ENCODE measurements around the gene CXCL11. TPM values are rescaled to one million over a fixed set of nuclear protein-coding genes. Genes with fewer than 3 reads are reported as not detected.

The CXCL11 gene
- total and polyA plus RNA-seq, 4 donors: 0.10 to 1.6 (median 0.58) TPM; not detected in 1

GRCh38 chr4:75992462-75992861 is 43.4 kb downstream of the CXCL11 start:
- H3K27ac ChIP-seq (ENCODE audit: low read depth in 1 of 2, low read length in 1 of 2): no peak overlapping the region
- no peaks in the 10 kb centered on the region for H3K9me3 ChIP-seq (ENCODE audit: control insufficient read depth in 4 of 4, insufficient read depth in 3 of 4, low read length in 3 of 4)
- H3K9ac ChIP-seq (ENCODE audit: insufficient read depth in 1 of 2, low read length in 2 of 2): no peak overlapping the region
- H3K4me3 ChIP-seq: no peak overlapping the region
- H3K36me3 ChIP-seq (ENCODE audit: control insufficient read depth in 4 of 4, insufficient read depth in 4 of 4, low read length in 4 of 4): no peaks in the 10 kb centered on the region
- DNase-seq (no peak), ATAC-seq (ENCODE audit: insufficient read depth, low FRiP score) (no peak)
- peaks cover 0 to 18% (median 5%) of the 10 kb centered on the region in 5 donors for H3K4me1 ChIP-seq (ENCODE audit: control insufficient read depth in 5 of 5, insufficient read depth in 5 of 5, low read length in 5 of 5)
- WGBS, 2 donors: 95 to 100% methylated on average over 1 of the region's 1 CpG
- H3K27me3 ChIP-seq (ENCODE audit: control insufficient read depth in 3 of 3, insufficient read depth in 3 of 3, low read length in 2 of 3): peaks cover 0 to 4% (median 0%) of the 10 kb centered on the region in 3 donors
- TF ChIP-seq CTCF (IDR thresholded peaks at IDR 0.05; ENCODE audit: control extremely low read depth, extremely low read depth): no peak

GRCh38 chr4:75989846-75990528 is 45.9 kb downstream of the CXCL11 start:
- Histone ChIP-seq H3K36me3 (ENCODE audit: control insufficient read depth in 4 of 4, insufficient read depth in 4 of 4, low read length in 4 of 4) (peaks cover 0 to 1% (median 0%) of the 10 kb centered on the region in 4 donors), H3K9me3 (ENCODE audit: control insufficient read depth in 4 of 4, insufficient read depth in 3 of 4, low read length in 3 of 4) (no peaks in the 10 kb centered on the region), H3K9ac (ENCODE audit: insufficient read depth in 1 of 2, low read length in 2 of 2) (peak overlapping the region; percentile 82), H3K27me3 (ENCODE audit: control insufficient read depth in 3 of 3, insufficient read depth in 3 of 3, low read length in 2 of 3) (peaks cover 0 to 2% (median 0%) of the 10 kb centered on the region in 3 donors), H3K27ac (ENCODE audit: low read depth in 1 of 2, low read length in 1 of 2) (peak overlapping the region; percentile 37 to 92), H3K4me3 (peak overlapping the region; percentile 97), H3K4me1 (ENCODE audit: control insufficient read depth in 5 of 5, insufficient read depth in 5 of 5, low read length in 5 of 5) (peaks cover 0 to 24% (median 5%) of the 10 kb centered on the region in 5 donors)
- TF ChIP-seq CTCF (IDR thresholded peaks at IDR 0.05; ENCODE audit: control extremely low read depth, extremely low read depth): no peak
- WGBS, 2 donors: 1% methylated on average over 20 of the region's 20 CpGs
- ATAC-seq (ENCODE audit: insufficient read depth, low FRiP score) (no peak), DNase-seq (peak in 2 of 3 donors; percentile 7 to 18)

- no peak overlapping the region for H3K9ac ChIP-seq (ENCODE audit: insufficient read depth in 1 of 2, low read length in 2 of 2)
- H3K4me3 ChIP-seq: no peak overlapping the region
- ATAC-seq (ENCODE audit: insufficient read depth, low FRiP score): no peak
- H3K36me3 ChIP-seq (ENCODE audit: control insufficient read depth in 4 of 4, insufficient read depth in 4 of 4, low read length in 4 of 4): peaks cover 0 to 12% (median 3%) of the 10 kb centered on the region in 4 donors
- H3K4me1 ChIP-seq (ENCODE audit: control insufficient read depth in 5 of 5, insufficient read depth in 5 of 5, low read length in 5 of 5): peaks cover 0 to 24% (median 5%) of the 10 kb centered on the region in 5 donors
- DNase-seq: no peak
- WGBS, 2 donors: 95% methylated on average over 3 of the region's 3 CpGs
- H3K27ac ChIP-seq (ENCODE audit: low read depth in 1 of 2, low read length in 1 of 2): no peak overlapping the region
- no peaks in the 10 kb centered on the region for H3K9me3 ChIP-seq (ENCODE audit: control insufficient read depth in 4 of 4, insufficient read depth in 3 of 4, low read length in 3 of 4)
- TF ChIP-seq CTCF (IDR thresholded peaks at IDR 0.05; ENCODE audit: control extremely low read depth, extremely low read depth): no peak
- H3K27me3 ChIP-seq (ENCODE audit: control insufficient read depth in 3 of 3, insufficient read depth in 3 of 3, low read length in 2 of 3): no peaks in the 10 kb centered on the region
Observed at GRCh38 chr4:75985116-75985515, 50.8 kb downstream of the CXCL11 start.

Other genes with a start within 250 kb of the CXCL11 start
- gene PPEF2, start 133.6 kb downstream of the CXCL11 start, total RNA-seq: not detected
- gene PPEF2, start 133.6 kb downstream of the CXCL11 start, polyA plus RNA-seq: under 1 TPM in 1 of 2 donors, not detected in 1; 0.01 TPM
- gene NAAA, start 95.1 kb downstream of the CXCL11 start, total RNA-seq: 10 to 100 TPM; 15.9 to 43.6 TPM
- gene NAAA, start 95.1 kb downstream of the CXCL11 start, polyA plus RNA-seq: 10 to 100 TPM in 1 of 2 donors, 1 to 10 TPM in 1; 8.1 to 47.3 TPM
- 10 to 100 TPM; 30.2 to 31.5 TPM for gene SDAD1, start 45.1 kb downstream of the CXCL11 start, total RNA-seq
- 10 to 100 TPM; 11.5 to 19.6 TPM for gene SDAD1, start 45.1 kb downstream of the CXCL11 start, polyA plus RNA-seq
- 1 to 10 TPM; 1.4 to 1.7 TPM for gene CXCL9, start 28.6 kb downstream of the CXCL11 start, total RNA-seq
- 1 to 10 TPM in 1 of 2 donors, under 1 TPM in 1; 0.57 to 5.2 TPM for gene CXCL9, start 28.6 kb downstream of the CXCL11 start, polyA plus RNA-seq
- gene CXCL10, start 12.6 kb downstream of the CXCL11 start, total RNA-seq: 1 to 10 TPM; 1.8 to 3.8 TPM
- gene CXCL10, start 12.6 kb downstream of the CXCL11 start, polyA plus RNA-seq: 10 to 100 TPM in 1 of 2 donors, 1 to 10 TPM in 1; 1.3 to 18.6 TPM
- under 1 TPM in 1 of 2 donors, not detected in 1; 0.71 TPM for gene ART3, start 38.6 kb upstream of the CXCL11 start, total RNA-seq
- gene ART3, start 38.6 kb upstream of the CXCL11 start, polyA plus RNA-seq: under 1 TPM in 1 of 2 donors, not detected in 1; 0.13 TPM
- gene NUP54, start 112.3 kb upstream of the CXCL11 start, total RNA-seq: 10 to 100 TPM; 26.5 to 57.6 TPM
- gene NUP54, start 112.3 kb upstream of the CXCL11 start, polyA plus RNA-seq: 10 to 100 TPM; 19.8 to 30.2 TPM
- 100 to 1,000 TPM; 195 to 360 TPM for gene SCARB2, start 177.8 kb upstream of the CXCL11 start, total RNA-seq
- 100 to 1,000 TPM; 104 to 105 TPM for gene SCARB2, start 177.8 kb upstream of the CXCL11 start, polyA plus RNA-seq
- gene FAM47E, start 215.7 kb upstream of the CXCL11 start, total RNA-seq: 10 to 100 TPM in 1 of 2 donors, 1 to 10 TPM in 1; 6.3 to 10.7 TPM
- gene FAM47E, start 215.7 kb upstream of the CXCL11 start, polyA plus RNA-seq: 1 to 10 TPM; 4.4 to 7.6 TPM